KMS-11 (cell line): ENCODE data around the gene SLC17A2.

Experiments used
- H2AFZ ChIP-seq: fragments of 200-600 bp; sonication (generic); 2 replicates; pipeline ENCODE4 v1.6.1; 2016; ENCODE audit warnings: antibody characterized with exemption, mixed run types, low read depth
- H3K27ac ChIP-seq: fragments of 200-600 bp; sonication (generic); 2 replicates; pipeline ENCODE4 v1.6.1; 2016; ENCODE audit warnings: mild to moderate bottlenecking, mixed run types
- H3K27me3 ChIP-seq: fragments of 200-600 bp; sonication (generic); 2 replicates; pipeline ENCODE4 v1.6.1; 2017; ENCODE audit warnings: mild to moderate bottlenecking, low read depth, mixed run types, moderate library complexity; ENCODE audit not compliant: insufficient read depth
- H3K36me3 ChIP-seq: fragments of 200-600 bp; sonication (generic); 2 replicates; pipeline ENCODE4 v1.6.1; 2017; ENCODE audit warnings: mild to moderate bottlenecking, mixed run types; ENCODE audit not compliant: insufficient read depth
- H3K4me1 ChIP-seq: fragments of 200-600 bp; sonication (generic); 2 replicates; pipeline ENCODE4 v1.6.1; 2016; ENCODE audit warnings: mild to moderate bottlenecking, low read depth, mixed run types; ENCODE audit not compliant: poor library complexity, severe bottlenecking
- H3K4me2 ChIP-seq: fragments of 200-600 bp; sonication (generic); 2 replicates; pipeline ENCODE4 v1.7.0; 2016; ENCODE audit warnings: mild to moderate bottlenecking, mixed run types
- H3K4me3 ChIP-seq: fragments of 200-600 bp; sonication (generic); IDR thresholded peaks from 2 replicates; pipeline ENCODE4 v1.6.1; 2017; ENCODE audit warnings: low read depth, low read length, mixed read lengths; ENCODE audit not compliant: insufficient read depth
- H3K79me2 ChIP-seq: fragments of 200-600 bp; sonication (generic); 2 replicates; pipeline ENCODE4 v1.6.1; 2016; ENCODE audit warnings: low read depth, mixed run types; ENCODE audit not compliant: insufficient read depth
- H3K9ac ChIP-seq: fragments of 200-600 bp; sonication (generic); 2 replicates; pipeline ENCODE4 v1.6.1; 2016; ENCODE audit warnings: mild to moderate bottlenecking, mixed run types
- H4K20me1 ChIP-seq: fragments of 200-600 bp; sonication (generic); 2 replicates; pipeline ENCODE4 v1.6.1; 2016; ENCODE audit warnings: mild to moderate bottlenecking, mixed run types; ENCODE audit not compliant: insufficient read depth
- CTCF ChIP-seq: fragments of 200-600 bp; sonication (generic); conservative IDR thresholded peaks from 2 replicates; pipeline ENCODE4 v1.6.1; 2017; ENCODE audit warnings: low read depth, mild to moderate bottlenecking, antibody characterized with exemption, low read length, moderate library complexity, mixed read lengths

SLC17A2 gene

DNA sequence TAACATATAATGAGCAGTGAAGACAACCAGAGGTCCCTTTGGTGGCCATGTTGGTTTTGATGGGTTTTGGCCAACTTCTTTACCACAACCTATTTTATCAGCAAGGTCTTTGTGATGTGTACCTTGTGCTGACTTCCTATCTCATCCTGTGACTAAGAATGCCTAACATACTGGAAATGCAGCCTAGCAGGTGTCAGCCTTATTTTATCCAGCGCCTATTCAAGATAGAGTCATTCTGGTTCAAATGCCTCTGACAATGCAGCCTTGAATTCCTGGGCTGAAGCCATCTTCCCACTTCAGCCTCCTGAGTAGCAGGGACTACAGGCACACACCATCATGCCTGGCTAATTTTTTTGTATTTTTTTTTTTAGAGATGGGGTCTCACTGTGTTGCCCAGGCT lies 24.3 kb upstream of the SLC17A2 start:
- Histone ChIP-seq H3K27ac (no peak overlapping the region), H3K9ac (no peak overlapping the region), H3K27me3 (no peaks in the 10 kb centered on the region), H3K4me3 (no peak overlapping the region), H3K36me3 (no peaks in the 10 kb centered on the region), H2AFZ (no peak overlapping the region), H4K20me1 (no peaks in the 10 kb centered on the region), H3K4me1 (peaks cover 12% of the 10 kb centered on the region), H3K4me2 (no peak overlapping the region), H3K79me2 (no peaks in the 10 kb centered on the region)
- TF ChIP-seq CTCF: no peak

- H3K9ac ChIP-seq: no peak overlapping the region
- H2AFZ ChIP-seq: no peak overlapping the region
- H3K4me2 ChIP-seq: no peak overlapping the region
- no peaks in the 10 kb centered on the region for H4K20me1 ChIP-seq
- H3K79me2 ChIP-seq: no peaks in the 10 kb centered on the region
- no peaks in the 10 kb centered on the region for H3K36me3 ChIP-seq
- no peak for TF ChIP-seq CTCF
- no peak overlapping the region for H3K4me3 ChIP-seq
- no peaks in the 10 kb centered on the region for H3K27me3 ChIP-seq
- H3K4me1 ChIP-seq: peaks cover 2% of the 10 kb centered on the region
- H3K27ac ChIP-seq: no peak overlapping the region
Measured at GRCh38 chr6:25953733-25954132, 23.2 kb upstream of the SLC17A2 start.

- no peak overlapping the region for H2AFZ ChIP-seq
- no peak for TF ChIP-seq CTCF
- no peak overlapping the region for H3K4me3 ChIP-seq
- H4K20me1 ChIP-seq: no peaks in the 10 kb centered on the region
- no peak overlapping the region for H3K27ac ChIP-seq
- H3K36me3 ChIP-seq: no peaks in the 10 kb centered on the region
- H3K4me1 ChIP-seq: no peaks in the 10 kb centered on the region
- H3K4me2 ChIP-seq: no peak overlapping the region
- H3K79me2 ChIP-seq: no peaks in the 10 kb centered on the region
- H3K27me3 ChIP-seq: no peaks in the 10 kb centered on the region
- no peak overlapping the region for H3K9ac ChIP-seq
Measured at GRCh38 chr6:25952535-25952934, 22.0 kb upstream of the SLC17A2 start.

- Histone ChIP-seq H3K27me3 (no peaks in the 10 kb centered on the region), H3K4me2 (no peak overlapping the region)
Measured at GRCh38 chr6:25951296-25952032, 21.0 kb upstream of the SLC17A2 start.

More at GRCh38 chr6:25951296-25952032, 21.0 kb upstream of the SLC17A2 start:
- no peak overlapping the region for H2AFZ ChIP-seq
- H3K36me3 ChIP-seq: no peaks in the 10 kb centered on the region
- TF ChIP-seq CTCF: no peak
- no peak overlapping the region for H3K4me3 ChIP-seq
- peaks cover 2% of the 10 kb centered on the region for H3K4me1 ChIP-seq
- no peaks in the 10 kb centered on the region for H4K20me1 ChIP-seq
- no peaks in the 10 kb centered on the region for H3K79me2 ChIP-seq
- no peak overlapping the region for H3K9ac ChIP-seq
- no peak overlapping the region for H3K27ac ChIP-seq
